Neuronal stem cell (in vitro differentiated cells): ENCODE measurements around the gene METTL2B.

Experiments used
- DNase-seq: peaks from one replicate; pipeline ENCODE4 v3.0.0-alpha.2; 2013; ENCODE audit warnings: low spot score
- H2AFZ ChIP-seq: one replicate; pipeline ENCODE4 v1.6.1; 2013; ENCODE audit warnings: mild to moderate bottlenecking, low read length, inconsistent platforms
- H2AK5ac ChIP-seq: 2 replicates; pipeline ENCODE4 v1.6.1; 2013; ENCODE audit warnings: low read depth, mild to moderate bottlenecking, inconsistent platforms, low read length, moderate library complexity, mixed read lengths
- H2BK120ac ChIP-seq: 2 replicates; pipeline ENCODE4 v1.6.1; 2013; ENCODE audit warnings: low read depth, mild to moderate bottlenecking, inconsistent platforms, low read length, moderate library complexity, mixed read lengths
- H2BK12ac ChIP-seq: one replicate; pipeline ENCODE4 v1.6.1; 2013; ENCODE audit warnings: low read length, inconsistent platforms
- H2BK15ac ChIP-seq: 2 replicates; pipeline ENCODE4 v1.6.1; 2013; ENCODE audit warnings: mild to moderate bottlenecking, low read length, inconsistent platforms, mixed read lengths
- H2BK5ac ChIP-seq: one replicate; pipeline ENCODE4 v1.6.1; 2013; ENCODE audit warnings: inconsistent platforms, mild to moderate bottlenecking, low read length, moderate library complexity
- H3K14ac ChIP-seq: one replicate; pipeline ENCODE4 v1.6.1; 2013; ENCODE audit warnings: low read length, inconsistent platforms
- H3K18ac ChIP-seq: 2 replicates; pipeline ENCODE4 v1.6.1; 2013; ENCODE audit warnings: low read length, inconsistent platforms
- H3K23ac ChIP-seq: 2 replicates; pipeline ENCODE4 v1.6.1; 2013; ENCODE audit warnings: low read depth, mild to moderate bottlenecking, mixed read lengths, low read length, inconsistent platforms; ENCODE audit not compliant: poor library complexity
- H3K27ac ChIP-seq: replicated peaks from 3 replicates; pipeline ENCODE4 v1.5.1; 2013; ENCODE audit warnings: low read length, inconsistent platforms
- H3K27me3 ChIP-seq, 3 experiments: 2 replicates each; pipeline ENCODE4 v1.6.1; 2013; ENCODE audit warnings: low read length in 3 of 3, mild to moderate bottlenecking in 2 of 3, inconsistent platforms in 1 of 3, low read depth in 1 of 3, mixed read lengths in 1 of 3, moderate library complexity in 1 of 3; ENCODE audit not compliant: control insufficient read depth in 3 of 3, insufficient read depth in 3 of 3
- H3K36me3 ChIP-seq, 2 donors: replicated peaks in 1 of 2; 2 replicates each; pipeline ENCODE4 v1.6.1; 2013; ENCODE audit warnings: low read length in 2 of 2; ENCODE audit not compliant: control insufficient read depth in 2 of 2, insufficient read depth in 2 of 2
- H3K4ac ChIP-seq: 2 replicates; pipeline ENCODE4 v1.6.1; 2013; ENCODE audit warnings: inconsistent platforms, mild to moderate bottlenecking, low read length, moderate library complexity
- H3K4me1 ChIP-seq, 2 donors: 1 replicate in 1 of 2; 2 replicates in 1 of 2; pipeline ENCODE4 v1.6.1; 2013; ENCODE audit warnings: low read length in 2 of 2, low read depth in 1 of 2; ENCODE audit not compliant: control insufficient read depth in 2 of 2, insufficient read depth in 1 of 2
- H3K4me2 ChIP-seq: one replicate; pipeline ENCODE4 v1.6.1; 2013; ENCODE audit warnings: mild to moderate bottlenecking, low read length, inconsistent platforms; ENCODE audit not compliant: insufficient read depth, poor library complexity, severe bottlenecking
- H3K4me3 ChIP-seq, 2 donors: 2 replicates each; pipeline ENCODE4 v1.5.1; 2013; ENCODE audit warnings: low read length in 2 of 2, mild to moderate bottlenecking in 2 of 2, inconsistent platforms in 1 of 2, moderate library complexity in 1 of 2
- H3K79me1 ChIP-seq: one replicate; pipeline ENCODE4 v1.6.1; 2013; ENCODE audit warnings: low read depth, mild to moderate bottlenecking, inconsistent platforms, low read length, moderate library complexity
- H3K9ac ChIP-seq: one replicate; pipeline ENCODE4 v1.6.1; 2013; ENCODE audit warnings: mild to moderate bottlenecking, low read depth, low read length, inconsistent platforms; ENCODE audit not compliant: poor library complexity
- H3K9me3 ChIP-seq, 2 donors: replicated peaks in 1 of 2; 2 replicates each; pipeline versions ENCODE3 to v1.6.1; 2013; ENCODE audit warnings: low read length in 2 of 2, mild to moderate bottlenecking in 2 of 2, inconsistent platforms in 1 of 2, low read depth in 1 of 2, mixed read lengths in 1 of 2, moderate library complexity in 1 of 2; ENCODE audit not compliant: control insufficient read depth in 2 of 2, insufficient read depth in 1 of 2
- H4K8ac ChIP-seq: one replicate; pipeline ENCODE4 v1.6.1; 2013; ENCODE audit warnings: low read depth, mild to moderate bottlenecking, inconsistent platforms, low read length, moderate library complexity
- H4K91ac ChIP-seq: one replicate; pipeline ENCODE4 v1.6.1; 2013; ENCODE audit warnings: low read length, low read depth, mild to moderate bottlenecking, inconsistent platforms; ENCODE audit not compliant: poor library complexity
- WGBS, 2 donors: extraction: QIAGEN DNeasy Blood & Tissue Kit; methylation state at CpG; one replicate each; pipeline ENCODE4 v1.1.7; 2013; ENCODE audit warnings: missing lambda C conversion rate in 2 of 2, mixed read lengths in 1 of 2; ENCODE audit not compliant: insufficient read length in 2 of 2, insufficient replicate concordance in 1 of 2; ENCODE audit errors: extremely low coverage in 2 of 2; 5-methylcytosine and 5-hydroxymethylcytosine counted together

Gene METTL2B

GRCh38 chr7:128448751-128449302 is 27.7 kb upstream of the METTL2B start:
- Histone ChIP-seq H3K36me3 (no peaks in the 10 kb centered on the region), H3K27ac (no peak overlapping the region), H3K18ac (no peak overlapping the region), H2BK120ac (no peak overlapping the region), H2BK15ac (no peak overlapping the region), H3K4me3 (no peak overlapping the region), H2BK12ac (no peak overlapping the region), H3K23ac (no peak overlapping the region), H3K9me3 (no peaks in the 10 kb centered on the region), H3K27me3 (peaks cover 0 to 37% (median 0%) of the 10 kb centered on the region in 3 experiments), H3K4ac (no peak overlapping the region), H4K91ac (no peak overlapping the region), H3K9ac (no peak overlapping the region), H2BK5ac (no peak overlapping the region), H2AK5ac (no peak overlapping the region), H3K4me2 (no peak overlapping the region), H3K14ac (no peak overlapping the region), H3K4me1 (no peaks in the 10 kb centered on the region), H4K8ac (no peak overlapping the region), H3K79me1 (no peaks in the 10 kb centered on the region), H2AFZ (no peak overlapping the region)
- WGBS, 2 donors, result no CpG with 5 or more reads among the region's 6 CpGs
- no peak for DNase-seq

- Histone ChIP-seq H2AK5ac (no peak overlapping the region), H3K9me3 (no peaks in the 10 kb centered on the region), H2AFZ (no peak overlapping the region), H3K4ac (no peak overlapping the region), H3K36me3 (no peaks in the 10 kb centered on the region), H3K4me1 (peaks cover 4 to 8% of the 10 kb centered on the region in 2 donors), H3K27me3 (peaks cover 0 to 27% (median 0%) of the 10 kb centered on the region in 3 experiments), H3K27ac (no peak overlapping the region), H3K79me1 (no peaks in the 10 kb centered on the region), H3K14ac (no peak overlapping the region), H2BK120ac (no peak overlapping the region), H3K9ac (no peak overlapping the region), H3K4me2 (no peak overlapping the region), H2BK12ac (no peak overlapping the region), H3K23ac (no peak overlapping the region), H2BK5ac (no peak overlapping the region), H4K8ac (no peak overlapping the region), H2BK15ac (no peak overlapping the region), H3K4me3 (no peak overlapping the region), H4K91ac (no peak overlapping the region), H3K18ac (no peak overlapping the region)
- WGBS, 2 donors, result no CpG with 5 or more reads among the region's 4 CpGs
- no peak for DNase-seq
Observed at GRCh38 chr7:128450409-128450808, 26.1 kb upstream of the METTL2B start.

GRCh38 chr7:128450913-128451312 is 25.6 kb upstream of the METTL2B start:
- no peaks in the 10 kb centered on the region for H3K9me3 ChIP-seq
- H4K8ac ChIP-seq, result no peak overlapping the region
- H2AFZ ChIP-seq, result no peak overlapping the region
- no peak overlapping the region for H3K23ac ChIP-seq
- no peak overlapping the region for H3K27ac ChIP-seq
- H3K18ac ChIP-seq, result no peak overlapping the region
- no peak overlapping the region for H2BK5ac ChIP-seq
- no peak overlapping the region for H2BK15ac ChIP-seq
- no peak overlapping the region for H3K9ac ChIP-seq
- no peaks in the 10 kb centered on the region for H3K79me1 ChIP-seq
- peaks cover 4 to 10% of the 10 kb centered on the region in 2 donors for H3K4me1 ChIP-seq
- H3K4ac ChIP-seq, result no peak overlapping the region
- H3K4me3 ChIP-seq, result no peak overlapping the region
- no peak overlapping the region for H4K91ac ChIP-seq
- DNase-seq, result no peak
- H2BK12ac ChIP-seq, result no peak overlapping the region
- no peak overlapping the region for H2AK5ac ChIP-seq
- no CpG with 5 or more reads among the region's 5 CpGs for WGBS, 2 donors
- no peak overlapping the region for H3K4me2 ChIP-seq
- no peak overlapping the region for H3K14ac ChIP-seq
- no peaks in the 10 kb centered on the region for H3K36me3 ChIP-seq
- no peak overlapping the region for H2BK120ac ChIP-seq
- H3K27me3 ChIP-seq, result peaks cover 0 to 24% (median 0%) of the 10 kb centered on the region in 3 experiments

DNA sequence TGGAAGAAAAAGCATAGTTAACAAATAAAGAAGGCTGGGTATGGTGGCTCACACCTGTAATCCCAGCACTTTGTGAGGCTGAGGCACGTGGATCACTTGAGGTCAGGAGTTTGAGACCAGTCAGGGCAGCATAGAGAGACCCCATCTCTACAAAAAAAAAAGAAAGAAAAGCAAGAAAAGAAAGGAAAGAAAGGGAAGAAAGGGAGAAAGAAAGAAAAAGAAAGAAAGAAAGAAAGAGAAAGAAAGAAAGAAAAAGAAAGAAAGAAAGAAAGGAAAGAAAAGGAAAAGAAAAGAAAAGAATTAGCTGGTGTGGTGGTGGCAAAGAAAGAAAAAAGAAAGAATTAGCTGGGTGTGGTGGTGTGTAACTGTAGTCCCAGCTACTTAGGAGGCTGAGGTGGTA is 24.0 kb upstream of the METTL2B start:
- no peak overlapping the region for H2AFZ ChIP-seq
- no peak overlapping the region for H2AK5ac ChIP-seq
- no CpG with 5 or more reads among the region's 1 CpG for WGBS, 2 donors
- H3K79me1 ChIP-seq, result no peaks in the 10 kb centered on the region
- no peak overlapping the region for H3K27ac ChIP-seq
- DNase-seq, result no peak
- H3K14ac ChIP-seq, result no peak overlapping the region
- no peak overlapping the region for H2BK12ac ChIP-seq
- H3K9me3 ChIP-seq, result no peaks in the 10 kb centered on the region
- H4K8ac ChIP-seq, result no peak overlapping the region
- H2BK15ac ChIP-seq, result no peak overlapping the region
- no peak overlapping the region for H3K4me2 ChIP-seq
- H3K36me3 ChIP-seq, result peaks cover 4 to 8% of the 10 kb centered on the region in 2 donors
- H4K91ac ChIP-seq, result no peak overlapping the region
- no peak overlapping the region for H3K23ac ChIP-seq
- no peak overlapping the region for H3K9ac ChIP-seq
- H3K4me3 ChIP-seq, result no peak overlapping the region
- H3K4me1 ChIP-seq, result peaks cover 10 to 11% of the 10 kb centered on the region in 2 donors
- no peak overlapping the region for H2BK120ac ChIP-seq
- H2BK5ac ChIP-seq, result no peak overlapping the region
- H3K4ac ChIP-seq, result no peak overlapping the region
- H3K27me3 ChIP-seq, result peaks cover 0 to 11% (median 0%) of the 10 kb centered on the region in 3 experiments
- no peak overlapping the region for H3K18ac ChIP-seq
